CD14-positive monocyte (primary cell): Measurements from ENCODE around the gene METAP1D. TPM values are rescaled to one million over a fixed set of nuclear protein-coding genes. Genes with fewer than 3 reads are reported as not detected.
"Not testable (repeated sequence)": the region's sequence is repeated elsewhere in the genome, so short reads cannot be mapped to it uniquely, and the experiment has no call there.

Experiments used
- DNase-seq, 3 donors: peaks; one replicate each; pipeline ENCODE4 v3.0.0-alpha.2; 2011 to 2022
- H2AFZ ChIP-seq: 2 replicates; pipeline ENCODE4 v1.6.0; 2012; ENCODE audit warnings: mild to moderate bottlenecking, low read depth, low read length, inconsistent platforms; ENCODE audit not compliant: insufficient read depth, poor library complexity, severe bottlenecking
- H3K27ac ChIP-seq, 2 donors: 1 replicate in 1 of 2; 2 replicates in 1 of 2; pipeline ENCODE4 v1.5.1; 2012 to 2013; ENCODE audit warnings: low read length in 2 of 2, control low read depth in 1 of 2, inconsistent platforms in 1 of 2, low read depth in 1 of 2, mild to moderate bottlenecking in 1 of 2
- H3K27me3 ChIP-seq, 2 donors: one replicate each; pipeline versions ENCODE4 v1.6.0 to v1.6.1; 2011 to 2013; ENCODE audit warnings: low read length in 2 of 2; ENCODE audit not compliant: control insufficient read depth in 2 of 2, insufficient read depth in 2 of 2
- H3K36me3 ChIP-seq, 2 donors: replicated peaks in 1 of 2; 1 replicate in 1 of 2; 2 replicates in 1 of 2; pipeline versions ENCODE4 v1.5.1 to v1.6.1; 2012 to 2013; ENCODE audit warnings: low read length in 2 of 2, control low read depth in 1 of 2, inconsistent platforms in 1 of 2, mild to moderate bottlenecking in 1 of 2; ENCODE audit not compliant: insufficient read depth in 2 of 2, control insufficient read depth in 1 of 2
- H3K4me1 ChIP-seq, 2 donors: 1 replicate in 1 of 2; 2 replicates in 1 of 2; pipeline versions ENCODE4 v1.5.1 to v1.6.1; 2012 to 2013; ENCODE audit warnings: low read length in 2 of 2, control low read depth in 1 of 2, inconsistent platforms in 1 of 2, mild to moderate bottlenecking in 1 of 2, moderate library complexity in 1 of 2; ENCODE audit not compliant: insufficient read depth in 2 of 2, control insufficient read depth in 1 of 2
- H3K4me2 ChIP-seq: replicated peaks from 2 replicates; pipeline ENCODE3; 2012; ENCODE audit warnings: low read length, moderate library complexity, mild to moderate bottlenecking; ENCODE audit not compliant: poor library complexity, severe bottlenecking; ENCODE audit errors: extremely low read depth
- H3K4me3 ChIP-seq, 3 experiments: fragments of 200-600 bp in 1 of 3; sonication (generic) in 1 of 3; replicated peaks in 1 of 3; 1 replicate in 2 of 3; 2 replicates in 1 of 3; pipeline ENCODE4 v1.5.1; 2011 to 2013; ENCODE audit warnings: low read length in 3 of 3, mild to moderate bottlenecking in 3 of 3, control low read depth in 2 of 3, low read depth in 2 of 3, inconsistent platforms in 1 of 3, moderate library complexity in 1 of 3
- H3K79me2 ChIP-seq: 2 replicates; pipeline ENCODE4 v1.6.0; 2012; ENCODE audit warnings: mild to moderate bottlenecking, control low read depth, inconsistent platforms, low read length, moderate library complexity; ENCODE audit not compliant: insufficient read depth
- H3K9ac ChIP-seq: 2 replicates; pipeline ENCODE4 v1.6.0; 2017; ENCODE audit warnings: low read length, mild to moderate bottlenecking; ENCODE audit not compliant: insufficient read depth, poor library complexity, severe bottlenecking
- H3K9me3 ChIP-seq, 2 donors: replicated peaks in 1 of 2; 1 replicate in 1 of 2; 2 replicates in 1 of 2; pipeline versions ENCODE4 v1.5.1 to v1.6.1; 2012 to 2013; ENCODE audit warnings: low read length in 2 of 2, control low read depth in 1 of 2; ENCODE audit not compliant: control insufficient read depth in 1 of 2, insufficient read depth in 1 of 2
- H4K20me1 ChIP-seq: 2 replicates; pipeline ENCODE4 v1.6.0; 2012; ENCODE audit warnings: mild to moderate bottlenecking, low read length, control low read depth, moderate library complexity; ENCODE audit not compliant: insufficient read depth
- H3K27ac Mint-ChIP-seq, 7 donors: one replicate each; pipeline ENCODE4 v1.8.0; 2020; ENCODE audit warnings: mild to moderate bottlenecking in 7 of 7, mixed read lengths in 7 of 7, moderate library complexity in 6 of 7, inconsistent platforms in 2 of 7
- H3K27me3 Mint-ChIP-seq, 3 donors: one replicate each; pipeline ENCODE4 v1.8.0; 2021 to 2022; ENCODE audit warnings: low read depth in 3 of 3, mild to moderate bottlenecking in 3 of 3, mixed read lengths in 3 of 3, moderate library complexity in 3 of 3, inconsistent platforms in 1 of 3
- H3K36me3 Mint-ChIP-seq, 2 donors: one replicate each; pipeline ENCODE4 v1.8.0; 2020; ENCODE audit warnings: mixed read lengths in 2 of 2, inconsistent platforms in 1 of 2, mild to moderate bottlenecking in 1 of 2
- H3K4me1 Mint-ChIP-seq: one replicate; pipeline ENCODE4 v1.8.0; 2020; ENCODE audit warnings: mild to moderate bottlenecking, mixed read lengths
- H3K4me3 Mint-ChIP-seq, 2 donors: one replicate each; pipeline ENCODE4 v1.8.0; 2020; ENCODE audit warnings: mild to moderate bottlenecking in 2 of 2, mixed read lengths in 2 of 2, moderate library complexity in 1 of 2
- H3K9me3 Mint-ChIP-seq, 7 donors: one replicate each; pipeline ENCODE4 v1.8.0; 2020 to 2022; ENCODE audit warnings: mixed read lengths in 7 of 7, mild to moderate bottlenecking in 6 of 7, moderate library complexity in 6 of 7, inconsistent platforms in 2 of 7
- WGBS: methylation state at CpG from one replicate; pipeline ENCODE4 v1.1.5; 2013; ENCODE audit warnings: missing lambda C conversion rate; ENCODE audit not compliant: insufficient coverage; 5-methylcytosine and 5-hydroxymethylcytosine counted together
- intact Hi-C, 2 donors: fragments of 100-400 bp; cut with micrococcal nuclease; formaldehyde crosslinking; loops; one replicate each; pipeline versions ENCODE4 v1.15.0 to v1.15.1; 2023
- polyA plus RNA-seq, 3 donors: library from polyadenylated mRNA; depleted of rRNA in 1 of 3; unstranded in 2 of 3; stranded (reverse) in 1 of 3; fragments of 300-500 nt in 2 of 3; fragments of >200 nt in 1 of 3; fragmentation: Illumina TruSeq in 2 of 3; gene quantifications; 1 replicate in 2 of 3; 2 replicates in 1 of 3; pipeline ENCODE4 v1.2.3, GENCODE V29; 2012 to 2021
- TF ChIP-seq, protein P1 (sequence below): fragments of 200-600 bp; IDR thresholded peaks from one replicate; pipeline ENCODE4 v1.8.0; 2022; ENCODE audit warnings: antibody characterized with exemption, mild to moderate bottlenecking

The METAP1D gene
- polyA plus RNA-seq, 3 donors, result 0.37 to 1.7 (median 0.41) TPM

DNA sequence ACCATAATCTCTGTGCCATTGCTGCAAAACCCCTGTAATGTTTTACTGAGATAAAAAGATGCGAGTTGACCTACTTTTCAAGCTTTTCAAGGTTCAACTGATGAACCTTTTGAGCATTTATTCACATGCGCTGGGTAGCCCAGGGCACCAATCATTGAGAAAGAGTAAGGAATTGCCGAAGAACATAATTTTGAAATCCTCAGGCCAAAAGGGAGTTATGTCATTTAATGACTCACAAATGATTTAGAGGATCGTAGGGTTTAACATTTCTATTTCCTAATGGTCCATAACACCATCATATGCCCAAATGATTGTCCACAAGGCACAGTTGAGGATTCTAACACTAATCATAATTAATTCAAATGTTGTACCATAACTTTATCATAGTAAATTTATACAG lies 65.4 kb downstream of the METAP1D start:
- Histone ChIP-seq H3K36me3 (no peaks in the 10 kb centered on the region), H4K20me1 (no peaks in the 10 kb centered on the region), H3K4me3 (no peak overlapping the region), H3K79me2 (no peaks in the 10 kb centered on the region), H3K27me3 (no peaks in the 10 kb centered on the region), H3K4me2 (no peak overlapping the region), H2AFZ (no peak overlapping the region), H3K9me3 (no peaks in the 10 kb centered on the region), H3K9ac (no peak overlapping the region), H3K27ac (no peak overlapping the region), H3K4me1 (no peaks in the 10 kb centered on the region)
- intact Hi-C loops, result no loop called here
- no peak overlapping the region for H3K4me3 Mint-ChIP-seq
- peaks cover 3 to 12% of the 10 kb centered on the region in 2 donors for H3K36me3 Mint-ChIP-seq
- 100% methylated on average over 1 of the region's 4 CpGs for WGBS
- peaks cover 2% of the 10 kb centered on the region for H3K4me1 Mint-ChIP-seq
- peaks cover 0 to 1% (median 0%) of the 10 kb centered on the region in 3 donors for H3K27me3 Mint-ChIP-seq
- DNase-seq, result peak in 1 of 3 donors; percentile 42
- peaks cover 0 to 2% (median 0%) of the 10 kb centered on the region in 7 donors for H3K9me3 Mint-ChIP-seq
- TF ChIP-seq, protein P1, sequence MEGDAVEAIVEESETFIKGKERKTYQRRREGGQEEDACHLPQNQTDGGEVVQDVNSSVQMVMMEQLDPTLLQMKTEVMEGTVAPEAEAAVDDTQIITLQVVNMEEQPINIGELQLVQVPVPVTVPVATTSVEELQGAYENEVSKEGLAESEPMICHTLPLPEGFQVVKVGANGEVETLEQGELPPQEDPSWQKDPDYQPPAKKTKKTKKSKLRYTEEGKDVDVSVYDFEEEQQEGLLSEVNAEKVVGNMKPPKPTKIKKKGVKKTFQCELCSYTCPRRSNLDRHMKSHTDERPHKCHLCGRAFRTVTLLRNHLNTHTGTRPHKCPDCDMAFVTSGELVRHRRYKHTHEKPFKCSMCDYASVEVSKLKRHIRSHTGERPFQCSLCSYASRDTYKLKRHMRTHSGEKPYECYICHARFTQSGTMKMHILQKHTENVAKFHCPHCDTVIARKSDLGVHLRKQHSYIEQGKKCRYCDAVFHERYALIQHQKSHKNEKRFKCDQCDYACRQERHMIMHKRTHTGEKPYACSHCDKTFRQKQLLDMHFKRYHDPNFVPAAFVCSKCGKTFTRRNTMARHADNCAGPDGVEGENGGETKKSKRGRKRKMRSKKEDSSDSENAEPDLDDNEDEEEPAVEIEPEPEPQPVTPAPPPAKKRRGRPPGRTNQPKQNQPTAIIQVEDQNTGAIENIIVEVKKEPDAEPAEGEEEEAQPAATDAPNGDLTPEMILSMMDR, result no peak
- no peak overlapping the region for H3K27ac Mint-ChIP-seq

DNA sequence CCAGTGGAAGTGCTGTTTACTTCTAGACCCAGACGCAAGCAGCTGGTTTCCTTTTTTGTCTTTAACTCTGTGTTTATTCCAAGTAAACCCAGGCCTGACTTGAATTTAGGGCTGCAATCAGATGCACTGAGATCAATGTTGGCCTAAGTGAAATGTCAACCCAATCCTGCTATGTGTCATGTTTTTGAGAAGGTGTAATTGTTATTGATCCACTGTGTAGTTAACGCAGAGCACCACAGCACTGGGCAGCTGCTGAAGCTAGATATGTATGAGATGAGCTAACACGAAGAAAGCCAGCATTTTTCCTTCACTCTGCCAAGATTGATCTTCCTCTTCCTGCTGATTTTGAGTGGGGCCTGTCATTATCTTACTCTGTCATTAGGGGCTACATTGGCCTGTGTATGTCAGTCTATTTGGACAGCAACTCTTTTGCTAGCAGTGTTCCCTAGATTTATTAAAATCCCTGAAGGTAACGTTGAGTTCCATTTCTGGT lies 66.7 kb downstream of the METAP1D start:
- peaks cover 2% of the 10 kb centered on the region for H3K4me1 Mint-ChIP-seq
- Histone ChIP-seq H3K9me3 (no peaks in the 10 kb centered on the region), H3K9ac (no peak overlapping the region), H3K4me3 (no peak overlapping the region), H3K27ac (no peak overlapping the region), H3K4me1 (no peaks in the 10 kb centered on the region), H2AFZ (no peak overlapping the region), H3K36me3 (no peaks in the 10 kb centered on the region), H4K20me1 (no peaks in the 10 kb centered on the region), H3K27me3 (no peaks in the 10 kb centered on the region), H3K79me2 (no peaks in the 10 kb centered on the region), H3K4me2 (no peak overlapping the region)
- peaks cover 0 to 1% (median 0%) of the 10 kb centered on the region in 3 donors for H3K27me3 Mint-ChIP-seq
- H3K27ac Mint-ChIP-seq, result no peak overlapping the region
- H3K4me3 Mint-ChIP-seq, result no peak overlapping the region
- 93% methylated on average over 4 of the region's 4 CpGs for WGBS
- TF ChIP-seq, protein P1, result no peak
- H3K36me3 Mint-ChIP-seq, result peaks cover 3 to 12% of the 10 kb centered on the region in 2 donors
- peaks cover 0 to 2% (median 0%) of the 10 kb centered on the region in 7 donors for H3K9me3 Mint-ChIP-seq
- intact Hi-C loops, result no loop called here
- DNase-seq, result no peak

- H3K79me2 ChIP-seq, H3K4me3 ChIP-seq, H3K9ac ChIP-seq, H3K4me3 Mint-ChIP-seq, intact Hi-C loops, H4K20me1 ChIP-seq, H3K4me1 ChIP-seq, H2AFZ ChIP-seq, H3K36me3 Mint-ChIP-seq, DNase-seq, H3K27me3 ChIP-seq, H3K4me1 Mint-ChIP-seq, H3K9me3 Mint-ChIP-seq, H3K4me2 ChIP-seq, H3K9me3 ChIP-seq, H3K27ac Mint-ChIP-seq, H3K36me3 ChIP-seq, H3K27me3 Mint-ChIP-seq, H3K27ac ChIP-seq: not testable (repeated sequence)
- no CpG with 5 or more reads among the region's 4 CpGs for WGBS
Observed at GRCh38 chr2:172067905-172068304, 68.2 kb downstream of the METAP1D start.
